ENCODE results near the gene TJP3.

Gene TJP3

GRCh38 chr19:3691372-3691716 lies 16.8 kb upstream of the TJP3 start:
- DNase-seq: no peak

DNA sequence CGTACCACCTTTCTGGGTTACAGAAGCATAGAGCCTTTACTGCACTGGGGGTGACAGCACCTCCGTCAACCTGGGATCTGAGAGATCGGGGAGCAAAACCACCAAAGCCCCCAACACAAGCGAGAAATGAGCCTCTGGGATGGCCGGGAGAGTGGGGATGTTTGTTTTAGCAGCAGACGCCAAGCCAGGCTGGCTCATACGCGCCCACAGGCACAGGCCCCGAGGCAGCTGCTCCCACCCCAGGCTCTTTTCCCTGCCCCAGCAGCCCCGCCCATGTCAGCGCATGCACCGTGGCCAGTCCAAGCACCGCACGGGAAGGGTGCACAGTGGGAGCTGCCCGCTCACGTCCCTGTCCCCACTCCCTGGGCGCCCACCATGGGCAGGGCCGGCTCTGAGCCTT lies 16.5 kb upstream of the TJP3 start:
- no peak for DNase-seq

DNA sequence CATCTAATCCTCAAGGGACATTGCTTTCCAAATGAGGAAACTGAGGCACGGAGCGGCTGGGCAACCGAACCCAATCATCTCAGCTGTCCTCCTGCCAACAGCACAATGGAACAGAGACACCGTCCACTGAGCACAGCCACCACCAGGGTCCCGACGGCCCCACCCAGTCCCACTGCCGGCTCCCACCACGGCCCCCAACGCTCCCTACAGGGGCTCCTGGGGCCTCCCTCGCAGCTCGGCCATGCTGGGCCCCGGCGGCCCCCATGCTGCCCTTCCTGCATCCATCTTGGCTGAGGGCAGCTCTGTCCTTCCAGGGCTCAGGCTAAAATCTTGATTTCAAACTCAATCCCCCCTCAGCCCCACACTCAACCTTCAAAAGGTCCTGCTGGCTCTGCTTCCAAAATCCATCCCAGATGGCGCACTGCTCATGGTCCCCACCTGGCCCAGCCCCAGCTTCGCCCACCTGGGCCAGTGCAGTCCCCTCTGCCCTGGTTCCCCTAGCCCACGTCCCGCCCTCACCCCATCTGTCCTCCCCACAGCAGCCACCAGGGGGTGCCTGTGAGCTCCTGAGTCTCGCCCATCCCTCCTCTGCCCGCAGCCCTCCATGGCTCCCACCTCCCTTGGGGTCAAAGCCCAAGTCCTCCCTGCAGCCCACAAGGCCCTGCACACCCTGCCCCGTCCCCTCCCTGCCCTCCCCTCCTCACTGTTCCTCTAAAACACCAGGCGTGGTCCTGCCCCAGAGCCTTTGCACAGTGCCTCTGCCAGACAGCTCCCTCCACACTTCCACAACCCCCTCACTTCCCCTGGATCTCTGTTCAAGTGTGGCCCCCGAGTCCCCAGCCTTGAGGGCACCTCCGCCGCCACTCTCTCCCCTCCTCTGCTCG lies 15.8 kb upstream of the TJP3 start:
- no peak for DNase-seq

- no peak for DNase-seq
Observed at GRCh38 chr19:3693025-3693925, 14.9 kb upstream of the TJP3 start.

DNA sequence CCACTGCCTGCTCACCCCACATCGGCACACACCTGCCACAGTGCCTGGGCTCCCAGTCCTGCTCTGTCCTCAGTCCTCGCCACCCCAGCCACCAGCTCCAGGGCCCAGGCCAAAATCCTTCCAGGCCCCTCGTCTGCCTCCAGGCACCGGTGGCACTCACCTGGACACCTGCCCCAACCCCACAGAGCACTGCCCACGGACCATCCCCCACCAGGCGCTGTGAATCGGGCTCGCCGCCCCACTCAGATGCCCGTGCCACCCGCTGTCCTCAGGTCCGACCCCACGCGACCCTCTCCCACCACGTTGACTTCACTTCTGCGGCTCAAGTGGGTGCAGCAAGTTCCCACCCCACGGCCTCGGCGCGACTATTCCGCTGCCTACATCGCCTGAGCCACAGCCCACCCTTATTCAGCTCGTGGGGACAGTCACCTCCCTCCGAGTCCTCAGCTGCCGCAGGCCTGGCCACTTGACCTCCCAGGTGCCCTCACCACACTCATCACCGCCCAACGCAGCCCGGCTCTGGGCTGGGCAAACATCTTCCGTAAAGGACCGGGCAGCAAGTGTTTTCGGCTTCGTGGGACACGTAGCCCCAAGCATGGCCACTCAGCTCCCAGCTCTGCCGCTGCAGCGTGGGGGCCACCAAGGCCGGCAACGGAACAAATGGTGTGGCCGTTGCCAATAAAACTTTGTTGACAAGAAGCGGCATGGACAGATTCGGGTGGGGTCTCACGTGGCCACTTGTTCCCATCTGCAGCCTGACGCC lies 13.6 kb upstream of the TJP3 start:
- DNase-seq: no peak

DNA sequence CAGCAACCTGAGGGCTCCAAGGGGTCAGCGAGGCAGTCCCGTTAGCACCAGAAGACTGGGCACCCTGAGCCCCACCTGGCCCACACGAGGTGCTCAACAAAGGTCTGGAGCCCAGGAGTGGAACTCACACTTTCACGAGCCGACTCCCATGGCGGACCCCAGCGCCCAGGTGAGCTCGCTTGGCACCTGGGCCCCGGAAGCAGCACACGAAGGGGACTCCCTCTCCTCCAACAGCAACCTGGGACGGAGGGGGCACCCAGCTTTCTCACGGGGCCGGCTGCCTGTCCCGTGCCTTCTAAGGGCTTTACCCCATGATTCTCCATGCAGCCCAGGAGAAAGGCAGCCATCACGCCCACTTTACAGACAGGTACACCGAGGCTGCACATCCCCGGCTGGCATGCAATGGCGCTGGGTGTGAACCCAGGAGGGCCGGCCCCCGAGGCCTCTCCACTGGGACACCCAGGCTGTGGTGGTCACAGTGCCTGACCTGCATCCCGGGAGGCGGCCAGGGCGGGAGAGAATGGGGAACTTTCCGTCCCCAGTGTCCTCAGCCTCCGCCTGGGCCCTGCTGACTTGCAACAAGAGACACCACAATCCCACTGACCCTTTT lies 13.0 kb upstream of the TJP3 start:
- DNase-seq: no peak

DNA sequence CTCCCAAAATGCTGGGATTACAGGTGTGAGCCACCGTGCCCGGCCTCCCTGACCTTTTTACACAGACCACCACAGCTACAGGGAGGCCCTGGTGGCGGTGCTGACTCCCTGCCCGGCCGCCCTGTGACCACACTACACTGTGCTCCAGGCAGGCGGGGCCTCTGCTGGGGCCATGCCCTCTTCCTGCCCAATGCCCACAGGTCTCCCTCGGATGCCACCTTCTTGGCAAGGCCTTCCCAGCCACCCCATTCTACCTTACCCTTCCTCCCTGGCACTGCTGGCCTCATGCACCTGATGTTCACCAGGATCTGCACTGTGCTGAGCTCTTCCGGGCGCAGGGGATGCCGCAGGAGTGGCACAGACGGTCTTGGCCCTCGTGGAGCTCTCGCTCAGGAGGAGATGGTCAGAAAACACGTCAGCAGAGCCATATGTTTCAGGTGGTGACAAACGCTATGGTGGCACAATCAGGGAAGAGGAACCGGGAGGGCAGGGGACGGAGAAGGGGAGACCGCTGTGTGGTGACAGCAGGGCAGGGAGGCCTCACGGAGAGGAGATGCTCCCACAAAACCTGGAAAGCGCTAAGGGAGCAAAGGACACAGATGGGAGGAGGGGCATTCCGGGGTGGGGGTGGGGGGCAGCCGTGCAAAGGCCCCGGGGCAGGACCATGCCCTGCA lies 12.1 kb upstream of the TJP3 start:
- no peak for DNase-seq

DNA sequence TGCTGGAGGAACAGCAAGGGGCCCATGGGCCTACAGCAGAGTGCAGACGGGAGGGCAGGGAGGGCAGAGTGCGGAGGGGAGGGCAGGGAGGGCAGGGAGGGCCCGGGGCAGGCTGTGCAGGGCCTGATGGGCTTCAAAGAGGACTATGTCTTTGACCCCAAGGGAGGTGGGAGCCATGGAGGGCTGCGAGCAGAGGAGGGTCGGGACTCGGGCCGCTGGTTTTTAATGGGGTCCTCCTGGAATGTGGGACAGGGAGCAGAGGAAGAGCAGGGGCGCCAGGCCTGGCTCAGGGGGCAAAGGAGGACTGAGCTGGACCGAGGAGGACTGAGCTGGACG lies 11.6 kb upstream of the TJP3 start:
- no peak for DNase-seq

DNA sequence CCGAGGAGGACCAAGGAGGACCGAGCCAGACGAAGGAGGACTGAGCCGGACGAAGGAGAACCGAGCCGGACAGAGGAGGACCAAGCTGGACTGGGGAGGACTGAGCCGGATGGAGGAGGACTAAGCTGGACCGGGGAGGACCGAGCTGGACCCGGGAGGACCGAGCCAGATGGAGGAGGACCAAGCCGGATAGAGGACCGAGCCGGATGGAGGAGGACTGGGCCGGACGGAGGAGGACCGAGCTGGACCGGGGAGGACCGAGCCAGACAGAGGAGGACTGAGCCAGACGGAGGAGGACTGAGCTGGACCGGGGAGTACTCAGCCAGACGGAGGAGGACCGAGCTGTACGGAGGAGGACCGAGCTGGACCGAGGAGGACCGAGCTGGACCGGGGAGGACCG lies 11.1 kb upstream of the TJP3 start:
- DNase-seq: no peak

- DNase-seq: no peak
Observed at GRCh38 chr19:3697671-3698385, 10.4 kb upstream of the TJP3 start.

DNA sequence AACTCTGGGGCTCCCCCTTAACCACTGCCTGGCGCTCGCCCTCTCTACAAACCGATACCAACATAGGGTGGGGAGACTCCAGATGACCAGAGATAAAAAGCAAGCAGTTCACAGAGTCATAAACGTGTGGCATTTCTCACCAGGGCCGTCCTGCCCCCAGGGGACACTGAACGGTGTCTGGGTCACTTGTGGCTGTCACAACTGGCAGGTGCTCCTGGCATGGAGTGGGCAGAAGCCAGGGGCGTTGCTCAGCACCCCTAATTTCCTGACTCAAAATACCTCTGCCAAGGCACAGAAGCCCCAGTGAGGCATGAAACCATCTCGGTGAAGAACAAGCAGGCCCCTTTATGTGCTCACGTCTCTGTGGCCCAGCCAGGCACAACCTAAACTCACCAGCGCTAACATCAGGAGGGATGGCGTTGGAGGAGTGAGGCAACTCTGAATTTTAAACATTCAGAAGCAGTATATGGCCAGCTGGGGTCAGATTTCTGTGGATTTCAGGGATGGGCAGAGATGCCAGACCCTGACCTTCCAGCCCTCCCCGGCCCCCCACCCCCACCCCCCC lies 9.7 kb upstream of the TJP3 start:
- no peak for DNase-seq

DNA sequence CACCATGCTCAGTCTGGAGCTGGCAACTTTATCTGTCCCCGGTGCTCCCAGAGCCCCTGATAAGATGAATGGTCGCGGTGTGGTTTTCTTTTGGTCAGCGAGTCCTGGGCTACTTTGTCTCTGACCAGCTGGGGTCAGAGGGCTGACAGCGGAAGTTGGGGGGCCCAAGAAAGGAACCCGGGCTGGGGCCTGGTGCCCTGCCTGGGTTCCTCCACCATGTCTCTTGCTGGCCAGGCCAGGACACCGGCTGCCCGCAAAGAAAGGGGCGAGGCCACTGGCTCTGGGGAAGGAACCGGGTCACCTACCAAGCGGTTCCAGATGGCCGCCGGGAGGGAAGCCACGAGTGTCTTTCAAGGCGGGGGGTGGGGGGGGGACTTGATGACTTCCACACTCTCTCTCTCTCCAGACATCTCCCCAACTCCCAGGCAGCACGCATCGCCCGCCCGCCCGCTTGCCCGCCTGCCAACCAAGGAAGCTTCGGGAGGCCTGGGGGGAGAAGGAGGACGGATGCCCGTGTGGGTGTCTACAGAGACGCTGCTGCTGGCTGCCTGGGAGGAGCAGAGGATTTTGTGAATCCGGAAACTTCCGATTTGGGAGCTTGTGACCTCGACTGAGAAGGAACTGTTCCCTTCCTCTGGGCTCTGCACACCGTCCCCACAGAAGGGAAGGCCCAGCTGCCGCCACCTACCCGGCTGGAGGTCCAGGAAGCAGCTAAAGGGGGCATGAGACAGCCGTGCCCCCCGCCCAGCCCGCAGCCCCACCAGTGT lies 9.0 kb upstream of the TJP3 start:
- DNase-seq: peak; percentile 48

- no peak for DNase-seq
Observed at GRCh38 chr19:3699741-3700241, 8.4 kb upstream of the TJP3 start.

GRCh38 chr19:3700242-3701032 lies 7.7 kb upstream of the TJP3 start, which contains the start of gene PIP5K1C:
PIP5K1C (minus strand) TSS chr19:3700468; CDS start chr19:3700390, 78 bp downstream.
- DNase-seq: peak; percentile 82

DNA sequence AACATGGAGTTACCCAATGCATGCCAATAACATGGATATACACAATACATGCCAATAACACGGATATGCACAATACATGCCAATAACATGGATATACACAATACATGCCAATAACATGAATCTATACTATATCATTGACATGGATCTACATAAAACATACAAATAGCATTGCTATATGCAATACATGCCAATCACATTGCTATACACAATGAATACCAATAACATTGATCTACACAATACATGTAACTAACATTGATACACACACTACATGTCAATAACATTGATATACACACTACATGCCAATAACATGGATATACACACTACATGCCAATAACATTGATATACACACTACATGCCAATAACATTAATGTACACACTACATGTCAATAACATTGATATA lies 7.0 kb upstream of the TJP3 start:
- DNase-seq: no peak

DNA sequence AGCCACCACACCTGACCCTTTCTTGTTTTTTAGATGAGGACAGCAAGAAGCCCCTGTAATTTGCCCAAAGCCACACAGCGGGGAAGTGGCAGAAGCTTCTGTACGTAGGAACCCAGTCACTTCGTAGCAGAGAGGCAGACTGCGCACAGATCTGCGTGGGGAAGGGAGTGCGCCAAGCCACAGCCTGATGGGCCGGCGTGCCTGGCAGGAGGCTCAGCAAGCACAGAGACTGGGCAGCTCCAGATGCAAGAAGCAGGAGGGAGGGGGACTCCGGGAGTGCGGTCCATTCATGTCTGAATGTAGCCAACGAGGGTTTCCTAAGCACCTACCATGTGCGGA lies 347 bp upstream of the TJP3 start:
- no peak for DNase-seq

DNA sequence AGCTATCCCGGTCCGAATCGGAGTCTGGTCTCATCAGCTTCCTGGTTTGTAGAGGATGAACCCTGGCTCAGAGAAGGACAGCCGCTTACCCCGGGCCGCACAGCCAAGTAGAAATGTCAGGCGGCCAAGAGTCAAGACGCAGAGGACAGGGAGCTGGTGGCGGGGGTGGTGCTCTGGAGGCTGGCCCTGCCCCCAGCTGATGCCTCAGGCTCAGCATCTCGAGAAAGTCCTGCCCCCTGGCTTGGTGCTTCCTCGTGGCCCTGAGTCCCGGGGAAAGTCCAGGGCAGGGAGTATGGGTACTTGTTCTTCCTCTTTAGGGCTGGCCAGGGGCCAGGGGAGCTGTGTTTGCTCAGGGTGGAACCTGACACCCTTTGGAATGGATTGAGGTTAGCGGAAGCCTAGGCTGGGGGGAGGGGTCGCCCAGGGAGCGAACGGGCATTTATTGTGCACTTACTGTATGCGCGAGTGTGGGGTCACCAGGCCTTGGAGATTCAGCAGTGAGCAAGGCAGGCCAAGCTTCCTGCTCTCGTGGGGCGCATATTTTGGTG lies 2.2 kb downstream of the TJP3 start:
- DNase-seq: no peak

- no peak for DNase-seq
Observed at GRCh38 chr19:3712663-3713611, 4.8 kb downstream of the TJP3 start.

All from HCEC 1CT (cell line).